IPS-NIHi11 (cell line): ENCODE measurements around the gene APLF.
"Not testable (repeated sequence)": the region's sequence is repeated elsewhere in the genome, so short reads cannot be mapped to it uniquely, and the experiment has no call there.

Experiments used
- DNase-seq: peaks from one replicate; pipeline ENCODE4 v3.0.0; 2012; ENCODE audit warnings: mixed read lengths, low spot score

APLF gene

DNA sequence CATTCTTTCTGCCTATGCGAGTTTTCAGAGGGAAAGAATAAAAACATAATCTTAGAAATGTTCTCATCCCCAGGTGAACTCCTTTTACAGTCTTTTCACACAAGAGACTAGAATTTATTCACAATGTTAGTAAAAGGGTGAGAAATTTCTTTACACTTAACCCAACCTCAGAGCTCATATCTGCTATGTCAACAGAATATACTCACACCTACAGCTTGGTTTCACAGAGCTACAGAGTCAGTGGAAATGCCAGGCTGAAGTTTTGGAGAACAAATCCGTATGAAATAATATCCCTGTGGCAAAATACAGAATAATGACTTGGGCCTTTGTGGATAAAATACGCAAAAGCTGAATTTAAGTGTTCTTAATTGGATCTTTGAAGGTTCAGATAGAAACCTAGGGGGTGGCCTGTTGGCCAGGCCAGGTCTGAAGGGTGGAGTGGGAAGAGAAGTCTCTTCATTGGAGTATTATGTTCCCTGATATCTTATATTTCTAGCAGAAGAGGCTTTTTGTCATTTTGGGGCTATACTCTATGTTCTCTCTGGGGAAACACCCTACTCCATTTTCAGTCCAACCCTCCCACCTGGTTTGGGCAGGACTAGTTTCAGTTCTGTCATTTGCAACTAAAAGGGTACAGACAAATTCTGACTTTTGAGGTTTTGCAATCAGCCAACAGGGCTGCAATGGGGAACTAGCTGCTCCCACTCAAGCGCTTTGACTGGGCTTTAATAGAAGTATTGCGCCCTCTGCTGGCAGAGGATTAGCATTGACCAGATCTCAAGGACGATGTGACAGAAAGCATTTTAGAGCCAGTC, 26.0 kb upstream of the APLF start:
- DNase-seq: peak; percentile 79

DNA sequence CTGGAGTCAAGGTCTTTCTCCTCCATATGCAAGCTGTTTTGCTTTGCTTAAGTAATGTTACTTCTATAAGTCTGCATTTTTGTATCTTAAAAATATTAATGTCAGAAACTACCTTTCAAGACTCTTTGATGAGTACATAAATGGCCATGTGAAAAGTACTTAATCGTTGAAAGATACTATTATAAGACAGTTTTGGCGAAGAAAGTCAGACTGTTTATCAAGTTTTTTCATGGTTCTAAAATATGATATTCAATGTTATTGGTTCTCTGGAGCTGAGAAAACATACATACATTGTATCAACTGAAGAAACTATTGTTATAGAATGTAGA, 25.4 kb upstream of the APLF start:
- no peak for DNase-seq

DNA sequence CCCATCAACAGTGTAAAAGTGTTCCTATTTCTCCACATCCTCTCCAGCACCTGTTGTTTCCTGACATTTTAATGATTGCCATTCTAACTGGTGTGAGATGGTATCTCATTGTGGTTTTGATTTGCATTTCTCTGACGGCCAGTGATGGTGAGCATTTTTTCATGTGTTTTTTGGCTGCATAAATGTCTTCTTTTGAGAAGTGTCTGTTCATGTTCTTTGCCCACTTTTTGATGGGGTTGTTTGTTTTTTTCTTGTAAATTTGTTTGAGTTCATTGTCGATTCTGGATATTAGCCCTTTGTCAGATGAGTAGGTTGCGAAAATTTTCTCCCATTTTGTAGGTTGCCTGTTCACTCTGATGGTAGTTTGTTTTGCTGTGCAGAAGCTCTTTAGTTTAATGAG, 21.0 kb upstream of the APLF start:
- DNase-seq: not testable (repeated sequence)

DNA sequence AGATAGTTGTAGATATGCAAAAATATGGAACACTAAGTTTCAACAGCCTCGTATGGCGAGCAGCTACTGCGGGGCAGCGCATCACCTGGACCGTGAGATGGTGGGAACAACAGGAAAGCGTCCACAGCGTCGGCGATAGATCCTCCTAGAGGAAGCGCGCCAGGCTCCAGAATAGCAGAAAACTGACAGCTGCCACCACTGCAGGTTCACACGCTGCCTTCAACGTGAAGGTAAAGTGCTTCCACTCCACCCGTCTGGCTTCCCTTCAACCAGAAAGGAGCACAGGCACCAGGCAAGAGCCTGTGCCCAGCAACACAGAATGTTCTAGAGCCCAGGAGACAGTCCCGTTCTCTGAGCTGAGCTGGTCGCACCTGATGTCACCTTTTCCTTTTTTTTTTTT, 20.3 kb upstream of the APLF start:
- no peak for DNase-seq

DNA sequence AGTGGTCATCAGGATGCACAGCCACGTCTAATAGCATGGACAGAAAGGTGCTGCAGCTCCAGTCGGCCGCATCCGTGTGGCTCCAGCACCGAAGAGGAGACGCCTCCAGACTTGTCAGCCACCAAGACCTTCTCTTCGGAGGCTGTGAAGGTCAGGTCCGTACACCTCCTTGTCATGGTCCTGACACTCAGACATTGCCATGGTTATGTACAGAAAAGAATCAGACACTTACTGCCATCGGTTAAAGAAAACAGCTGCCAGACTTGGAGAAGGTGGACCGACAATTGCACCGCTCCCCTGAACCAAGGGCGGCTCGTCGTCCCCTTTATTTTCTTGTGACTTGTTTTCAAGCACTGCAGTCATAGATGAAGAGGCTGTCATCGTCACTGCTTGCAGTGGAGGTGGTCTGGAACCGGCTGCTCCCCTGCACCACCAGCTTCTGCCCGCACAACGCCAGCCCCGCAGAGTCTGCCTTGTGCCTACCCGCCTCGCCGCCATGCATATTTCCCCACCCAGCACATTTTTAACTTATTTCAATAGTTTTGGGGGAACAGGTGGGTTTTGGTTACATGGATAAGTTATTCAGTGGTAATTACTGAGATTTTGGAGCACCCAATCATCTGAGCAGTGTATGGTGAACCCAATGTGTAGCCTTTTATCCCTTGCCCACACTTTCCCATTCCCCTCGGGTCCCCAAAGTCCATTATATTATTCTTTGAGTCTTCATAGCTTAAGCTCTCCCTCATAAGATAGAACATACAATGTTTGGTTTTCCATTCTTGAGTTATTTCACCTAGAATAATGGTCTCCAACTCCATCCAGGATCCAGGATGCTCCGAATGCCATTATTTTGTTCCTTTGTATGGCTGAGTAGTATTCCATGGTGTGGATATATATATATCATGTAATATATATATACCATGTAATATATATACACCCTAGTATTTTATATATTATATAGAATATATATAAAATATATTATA, 18.4 kb upstream of the APLF start:
- DNase-seq: no peak

DNA sequence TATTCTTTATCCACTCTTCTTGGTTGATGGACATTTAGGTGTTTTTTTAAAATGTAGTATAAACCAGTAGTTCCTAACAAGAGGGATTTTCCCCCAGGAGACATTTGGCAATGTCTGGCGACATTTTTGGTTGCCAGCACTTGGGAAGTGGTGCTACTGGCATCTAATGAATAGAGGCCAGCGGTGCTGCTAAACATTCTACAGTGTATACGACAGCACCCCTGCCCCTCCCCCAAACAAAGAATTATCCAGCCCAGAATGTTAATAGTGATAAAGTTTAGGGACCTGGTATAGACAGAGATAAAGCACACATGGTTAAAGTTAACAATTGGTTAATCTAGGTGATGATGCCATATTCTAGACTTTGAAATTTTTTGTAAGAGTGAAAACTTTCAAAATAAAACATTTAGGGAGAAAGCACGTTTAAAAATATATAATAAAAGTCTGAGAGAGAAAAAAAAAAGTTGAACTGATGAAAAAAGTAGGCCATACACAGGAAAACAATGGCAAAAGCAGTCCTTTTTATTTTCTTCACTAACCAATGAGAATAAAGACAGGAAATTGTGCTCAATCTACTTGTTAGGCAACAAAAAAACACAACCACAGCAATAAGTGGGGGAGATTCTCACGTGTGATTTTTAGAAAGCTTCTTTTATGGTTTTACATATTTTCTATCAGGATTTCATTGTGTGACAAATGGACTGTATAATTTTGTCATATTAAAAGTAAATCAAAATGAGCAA, 15.1 kb upstream of the APLF start:
- DNase-seq: no peak

DNA sequence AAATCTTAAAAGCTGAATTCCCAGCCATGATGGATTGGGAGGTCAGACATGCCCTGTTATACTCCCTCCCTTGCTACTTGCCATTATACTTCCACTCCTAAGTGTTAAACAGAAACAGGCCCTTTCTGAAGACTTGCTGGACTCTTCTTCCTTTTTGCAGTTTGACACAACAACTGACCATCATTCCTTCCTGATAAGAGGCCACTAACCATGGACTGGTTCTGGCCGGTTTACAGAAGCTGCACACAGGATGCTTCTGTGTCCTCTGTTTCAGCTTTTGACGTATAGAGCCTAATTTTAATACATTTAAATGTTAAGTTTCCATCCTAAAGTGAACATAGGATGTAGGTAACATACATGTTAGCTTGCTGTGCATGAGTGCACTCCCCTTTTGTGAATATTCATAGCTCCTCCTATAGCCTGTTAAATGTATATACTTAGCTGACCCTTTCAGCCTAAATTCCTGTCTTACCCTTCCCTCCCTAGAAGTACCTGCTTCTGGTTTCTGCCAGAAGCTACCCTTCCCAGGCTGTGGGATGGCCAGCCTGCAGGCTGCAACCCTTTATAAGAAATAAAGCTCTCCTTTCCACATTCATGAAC, 13.5 kb upstream of the APLF start:
- DNase-seq: no peak

DNA sequence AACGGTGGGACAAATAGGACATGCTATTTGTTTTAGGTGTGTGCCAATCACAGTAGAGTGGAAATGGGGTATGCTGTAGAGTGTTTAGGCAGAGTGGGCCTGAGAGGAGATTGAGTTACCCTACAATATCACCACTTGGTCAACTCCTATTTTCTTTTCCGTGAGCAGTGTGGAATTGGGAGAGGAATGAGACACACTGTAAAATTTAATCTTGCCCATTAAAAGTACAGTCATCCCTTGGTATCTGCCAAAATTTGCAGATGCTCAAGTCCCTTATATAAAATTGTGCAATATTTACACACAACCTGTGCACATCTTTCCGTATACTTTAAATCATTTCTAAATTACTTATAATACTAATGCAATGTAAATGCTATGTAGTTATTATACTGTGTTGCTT, 12.7 kb upstream of the APLF start:
- no peak for DNase-seq

DNA sequence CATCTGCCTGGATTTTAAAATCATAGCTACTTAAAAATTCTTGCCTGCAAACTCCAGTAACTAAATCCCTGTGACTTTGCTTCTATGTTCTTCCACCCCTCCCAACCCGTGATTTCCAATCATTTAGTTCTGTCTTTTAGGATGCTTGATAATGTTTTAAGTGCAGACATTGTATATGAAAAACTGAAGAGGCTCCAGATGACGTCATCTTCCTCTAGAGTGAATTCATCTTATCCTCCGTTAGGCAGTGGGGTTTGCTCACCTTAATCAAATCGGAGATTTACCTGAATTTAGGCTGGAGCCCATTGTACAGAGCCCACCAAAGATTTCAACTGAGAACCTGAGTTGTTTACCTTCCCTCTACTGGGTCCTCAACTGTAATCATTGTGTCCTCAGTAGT, 11.2 kb upstream of the APLF start:
- DNase-seq: no peak

DNA sequence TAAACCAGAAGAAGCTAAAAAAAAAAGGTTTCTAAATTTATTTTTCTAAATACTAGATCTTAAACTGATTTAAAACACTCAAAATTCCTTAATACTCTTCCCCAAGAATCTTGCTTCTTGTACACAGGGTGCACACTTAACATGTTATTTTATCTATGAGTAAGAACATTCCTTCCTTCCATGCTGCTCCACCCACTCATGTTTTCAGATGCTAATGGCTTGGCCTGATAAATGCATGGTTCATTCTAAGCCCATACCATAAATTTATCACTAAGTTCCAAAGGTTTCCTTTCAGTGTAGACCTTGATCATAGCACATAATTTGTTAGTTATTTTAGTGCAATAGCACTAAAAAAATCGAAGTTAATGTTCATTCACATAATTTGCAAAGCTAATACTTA, 8.4 kb upstream of the APLF start:
- DNase-seq: no peak

DNA sequence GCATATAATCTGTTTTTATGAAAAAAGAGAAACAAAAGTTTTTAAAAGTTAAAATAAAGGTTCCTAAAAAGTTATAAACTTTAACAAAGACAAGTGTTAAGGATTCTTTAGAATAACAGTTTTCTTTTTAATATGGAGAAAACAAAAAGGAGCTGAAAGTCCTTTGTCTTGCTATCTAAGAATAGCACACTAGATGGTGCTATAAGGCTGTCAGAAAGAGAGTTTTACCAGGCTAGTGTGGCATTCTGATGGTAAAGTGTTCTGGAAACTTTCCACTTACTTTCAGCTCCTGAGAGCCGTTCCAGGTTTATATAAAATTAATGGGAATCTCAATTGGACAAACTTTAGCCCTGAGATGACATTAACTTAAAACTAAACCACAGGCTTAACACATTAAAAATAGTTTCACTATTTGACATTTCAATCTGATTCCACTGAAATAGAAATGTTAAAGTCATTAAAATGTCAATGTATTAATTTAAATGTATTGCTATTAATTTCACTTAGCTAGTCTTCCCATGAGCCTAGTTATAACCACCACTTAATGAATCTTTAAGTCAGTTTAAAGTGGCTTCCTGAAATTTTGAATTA, 4.0 kb upstream of the APLF start:
- peak; percentile 59 for DNase-seq

DNA sequence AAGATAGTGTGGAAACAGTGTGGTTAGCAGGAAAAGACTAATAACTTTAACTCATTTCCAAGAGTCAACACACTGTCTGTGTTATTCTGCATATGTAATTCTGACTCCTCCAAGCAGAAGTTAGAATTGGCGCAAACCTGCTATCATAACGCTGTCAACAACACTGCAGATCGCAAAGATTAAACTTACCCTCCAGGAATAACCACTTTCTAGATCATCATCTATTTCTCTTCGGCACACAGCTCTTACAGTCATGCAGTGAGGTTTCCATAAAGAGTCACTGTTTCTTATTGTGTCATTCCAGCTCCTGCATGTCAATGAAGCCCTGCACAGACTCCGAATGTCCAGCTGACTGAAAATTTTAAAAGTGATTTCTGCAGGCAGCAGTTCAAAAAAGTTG, 2.7 kb upstream of the APLF start:
- DNase-seq: no peak

DNA sequence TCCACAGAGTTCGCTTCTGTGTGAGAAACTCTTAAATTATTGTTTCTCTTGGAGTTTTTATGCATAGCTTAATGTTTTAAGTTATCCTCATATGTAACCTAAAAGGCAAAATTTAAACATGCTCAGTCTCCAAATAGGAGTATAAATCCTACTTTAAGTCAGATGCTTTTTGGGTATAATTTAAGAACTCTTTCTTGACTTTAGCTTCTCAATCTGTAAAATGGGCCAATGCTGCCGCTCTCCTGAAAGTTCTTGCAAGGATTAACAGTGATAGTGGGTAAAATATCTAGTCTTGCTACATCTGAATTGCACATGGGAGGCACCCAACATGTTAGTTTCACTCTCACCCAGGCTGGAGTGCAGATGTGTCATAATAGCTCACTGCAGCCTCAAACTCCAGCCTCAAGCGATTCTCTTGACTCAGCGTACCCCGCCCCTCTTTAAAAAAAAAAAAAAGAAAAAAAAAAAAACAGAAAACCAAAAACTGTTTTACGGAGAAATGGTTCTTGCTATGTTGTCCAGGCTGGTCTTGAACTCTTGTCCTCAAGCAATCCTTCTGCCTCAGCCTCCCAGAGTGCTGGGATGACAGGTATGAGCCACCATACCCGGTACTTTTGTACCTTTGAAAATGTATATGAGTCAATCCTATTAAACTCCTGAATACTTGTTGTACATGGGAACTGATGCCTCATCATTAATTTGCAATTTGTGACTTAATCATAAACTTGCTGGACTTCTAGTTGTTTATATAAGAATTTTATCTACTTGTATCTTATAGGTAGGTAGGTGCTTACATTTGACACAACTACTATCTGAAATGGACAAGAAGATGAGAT, 2.1 kb upstream of the APLF start:
- DNase-seq: no peak

DNA sequence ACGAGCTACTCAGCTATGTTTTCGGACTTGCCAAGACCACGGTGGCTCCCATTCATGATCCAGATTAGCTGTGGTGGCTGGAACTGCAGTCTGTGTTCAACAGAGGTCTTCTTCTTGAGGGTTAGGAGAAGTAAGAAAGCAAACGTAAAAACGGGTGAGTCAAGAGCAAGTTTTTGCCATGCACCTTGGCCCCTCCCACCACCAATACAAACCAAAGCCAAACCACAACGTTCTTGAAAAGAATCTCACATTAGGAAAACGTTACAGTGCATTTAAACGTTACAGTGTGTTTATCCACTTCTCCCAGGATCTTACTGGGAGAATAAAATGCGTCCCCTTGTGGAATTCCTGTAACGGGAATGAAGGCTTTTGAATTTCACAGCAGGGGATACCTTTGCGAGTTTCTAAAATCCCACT, 1.0 kb upstream of the APLF start:
- no peak for DNase-seq

DNA sequence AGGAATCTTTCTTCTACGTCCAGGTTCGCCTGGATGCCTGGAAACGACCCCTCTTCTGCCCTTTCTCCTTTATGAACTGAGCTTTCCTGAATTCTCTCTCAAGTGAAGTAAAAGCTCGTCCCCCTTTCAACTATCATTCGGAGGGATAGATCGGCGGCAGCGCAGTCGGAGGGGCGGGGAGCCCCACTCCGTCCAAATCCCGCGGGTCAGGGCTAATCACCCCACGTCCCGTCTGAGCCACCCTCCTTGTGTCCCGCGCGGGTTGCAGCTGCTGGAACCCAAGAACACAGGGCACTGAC, 658 bp upstream of the APLF start:
- no peak for DNase-seq

DNA sequence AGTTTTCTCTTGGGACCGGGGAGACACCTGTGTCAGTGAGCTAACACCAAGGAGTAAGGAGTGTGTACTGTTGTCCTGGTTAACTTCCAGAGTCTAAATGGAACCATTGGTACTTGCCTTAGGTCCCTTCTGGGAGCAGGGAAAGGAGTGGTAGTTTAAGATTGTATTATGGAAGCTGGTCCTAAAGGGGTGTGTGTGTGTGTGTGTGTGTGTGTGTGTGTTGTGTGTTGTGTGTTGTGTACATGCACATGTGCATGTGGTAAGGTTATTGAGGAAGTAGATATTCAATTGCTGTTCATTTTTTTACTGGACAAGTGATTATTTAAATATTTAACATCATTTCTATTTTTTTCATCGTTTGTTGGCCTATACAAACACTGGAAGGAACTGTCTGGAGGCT, 1.4 kb downstream of the APLF start:
- DNase-seq: no peak

DNA sequence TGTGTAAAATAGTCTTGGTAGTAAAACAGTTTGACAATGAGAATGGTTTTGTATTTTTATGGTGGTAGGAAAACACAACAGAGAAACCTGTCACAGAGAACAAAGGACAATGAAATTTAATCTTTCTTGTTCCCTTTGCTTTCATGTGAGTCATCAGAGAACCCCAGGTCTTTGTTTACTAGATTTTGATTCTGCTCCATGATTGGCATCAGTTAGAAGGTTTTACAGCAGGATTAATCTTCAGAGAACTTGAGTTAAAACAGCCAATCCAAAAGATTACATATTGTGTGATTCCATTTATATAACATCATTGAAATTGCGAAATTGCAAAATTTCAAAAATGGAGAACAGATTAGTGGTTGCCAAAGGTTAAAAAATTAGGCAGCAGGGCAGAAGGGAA, 2.5 kb downstream of the APLF start:
- no peak for DNase-seq

DNA sequence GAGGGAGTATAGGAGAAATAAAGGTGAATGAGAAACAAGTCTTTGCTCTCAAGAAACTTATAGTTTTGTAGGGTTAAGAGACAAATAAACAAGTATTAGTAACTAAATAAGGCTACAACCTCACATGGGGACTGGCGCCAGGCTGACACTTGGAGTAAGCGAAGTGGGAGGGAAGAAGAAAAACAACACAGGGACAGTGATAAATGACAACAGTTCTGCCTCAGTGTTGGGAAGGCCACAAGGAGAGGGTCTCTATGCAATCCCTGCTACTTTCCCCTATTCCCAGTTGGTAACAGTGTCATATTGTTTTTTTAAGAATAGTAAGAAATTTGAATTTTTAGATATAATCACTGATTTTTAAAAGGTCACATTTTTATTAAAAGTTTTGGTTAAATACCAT, 4.0 kb downstream of the APLF start:
- DNase-seq: no peak

DNA sequence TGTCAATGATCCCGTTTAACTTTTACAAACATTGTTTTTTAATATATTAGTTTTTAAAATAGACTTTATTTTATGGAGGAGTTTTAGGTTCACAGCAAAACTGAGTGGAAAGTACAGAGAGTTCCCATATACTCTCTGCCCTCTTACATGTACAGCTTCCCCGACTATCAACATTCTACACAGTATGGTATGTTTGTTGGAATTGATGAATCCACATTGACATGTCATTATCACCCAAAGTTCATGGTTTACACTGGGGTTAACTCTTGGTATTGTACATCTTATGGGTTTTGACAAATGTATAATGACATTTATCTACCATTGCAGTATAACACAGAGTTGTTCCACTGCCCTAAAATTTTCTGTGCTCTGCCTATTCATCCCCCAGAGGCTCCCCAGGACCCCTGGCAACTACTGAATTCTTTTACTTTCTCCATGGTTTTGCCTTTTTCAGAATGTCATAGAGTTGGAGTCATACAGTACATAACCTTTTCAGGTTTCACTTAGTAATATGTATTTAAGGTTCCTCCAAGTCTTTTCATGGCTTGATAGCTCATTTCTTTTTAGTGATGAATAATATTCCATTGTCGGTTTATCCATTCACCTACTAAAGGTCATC, 5.5 kb downstream of the APLF start:
- no peak for DNase-seq

DNA sequence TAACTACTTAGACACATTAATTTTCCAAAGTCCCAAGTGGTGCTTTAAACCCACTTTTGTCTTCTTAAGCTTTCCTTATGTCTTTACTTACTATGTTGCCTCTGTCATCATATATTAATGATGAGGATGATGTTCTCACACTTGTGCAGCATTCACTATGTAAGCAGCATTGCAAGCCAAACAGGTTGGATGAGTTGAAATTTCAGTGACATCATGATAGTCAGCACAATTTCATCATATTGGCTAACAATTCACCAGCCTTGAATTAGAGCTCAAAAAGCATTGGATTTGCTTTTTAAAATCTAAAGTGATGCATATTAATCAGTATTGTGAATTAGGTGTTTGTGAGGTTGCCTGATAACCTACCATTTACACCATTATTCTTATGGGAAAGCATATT, 7.7 kb downstream of the APLF start:
- DNase-seq: no peak

DNA sequence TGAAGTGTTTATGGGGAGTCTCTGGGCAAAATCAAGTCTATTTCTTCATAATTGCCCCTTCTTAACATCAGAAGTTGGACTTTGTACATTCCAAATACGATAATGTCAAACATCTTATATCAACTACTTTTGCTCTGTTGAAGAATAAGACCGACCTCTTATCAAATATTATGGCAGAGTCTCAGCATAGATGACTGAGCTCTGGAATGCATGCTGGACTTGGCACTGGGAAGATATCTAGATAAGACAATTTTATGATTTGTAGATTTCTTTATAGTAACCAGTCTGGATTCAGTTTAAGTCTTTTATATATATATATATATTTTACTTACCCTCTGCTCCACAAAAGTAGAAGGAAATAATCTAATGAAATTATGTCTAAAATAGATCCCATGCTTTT, 8.2 kb downstream of the APLF start:
- no peak for DNase-seq
